Neural progenitor cell (in vitro differentiated cells): ENCODE results near the gene MYOM1. TPM values are rescaled to one million over a fixed set of nuclear protein-coding genes. Genes with fewer than 3 reads are reported as not detected.

Source experiments
- DNase-seq: peaks from one replicate; pipeline ENCODE4 v3.0.0-alpha.2; 2016; ENCODE audit warnings: low spot score
- H2AFZ ChIP-seq: fragments of 200-600 bp; sonication (generic); replicated peaks from 2 replicates; pipeline ENCODE4 v1.6.1; 2016; ENCODE audit warnings: antibody characterized with exemption
- H3F3A ChIP-seq: fragments of 200-600 bp; sonication (generic); 2 replicates; pipeline ENCODE4 v1.6.1; 2016; ENCODE audit warnings: antibody characterized with exemption, low read depth
- H3K27ac ChIP-seq: fragments of 200-600 bp; sonication (generic); 2 replicates; pipeline ENCODE4 v1.5.1; 2016; ENCODE audit warnings: mild to moderate bottlenecking
- H3K27me3 ChIP-seq: fragments of 200-600 bp; sonication (generic); 2 replicates; pipeline ENCODE4 v1.6.1; 2016; ENCODE audit warnings: mild to moderate bottlenecking, moderate library complexity
- H3K36me3 ChIP-seq: fragments of 200-600 bp; sonication (generic); 2 replicates; pipeline ENCODE4 v1.5.1; 2016
- H3K4me1 ChIP-seq: fragments of 200-600 bp; sonication (generic); 2 replicates; pipeline ENCODE4 v1.6.1; 2016; ENCODE audit warnings: mixed run types
- H3K4me2 ChIP-seq: fragments of 200-600 bp; sonication (generic); 2 replicates; pipeline ENCODE4 v1.6.1; 2016
- H3K4me3 ChIP-seq: fragments of 200-600 bp; sonication (generic); 2 replicates; pipeline ENCODE4 v1.5.1; 2016
- H3K79me2 ChIP-seq: fragments of 200-600 bp; sonication (generic); 2 replicates; pipeline ENCODE4 v1.6.1; 2016; ENCODE audit warnings: low read depth
- H3K9ac ChIP-seq: fragments of 200-600 bp; sonication (generic); 2 replicates; pipeline ENCODE4 v1.6.1; 2016
- H3K9me3 ChIP-seq: fragments of 200-600 bp; sonication (generic); 2 replicates; pipeline ENCODE4 v1.5.1; 2016; ENCODE audit warnings: low read depth
- H4K20me1 ChIP-seq: fragments of 200-600 bp; sonication (generic); 2 replicates; pipeline ENCODE4 v1.6.1; 2016; ENCODE audit warnings: low read depth
- H3K27ac Mint-ChIP-seq: 3 replicates; pipeline ENCODE4 v1.8.0; 2021; ENCODE audit warnings: mixed read lengths
- H3K27me3 Mint-ChIP-seq: 2 replicates; pipeline ENCODE4 v1.8.0; 2022; ENCODE audit warnings: low read depth, mild to moderate bottlenecking, inconsistent platforms, moderate library complexity, mixed read lengths; ENCODE audit not compliant: insufficient read depth
- H3K36me3 Mint-ChIP-seq: 3 replicates; pipeline ENCODE4 v1.8.0; 2021; ENCODE audit warnings: mixed read lengths
- H3K4me1 Mint-ChIP-seq: 3 replicates; pipeline ENCODE4 v1.8.0; 2021; ENCODE audit warnings: mixed read lengths
- H3K4me3 Mint-ChIP-seq: 3 replicates; pipeline ENCODE4 v1.8.0; 2021; ENCODE audit warnings: mild to moderate bottlenecking, moderate library complexity, mixed read lengths
- H3K9me3 Mint-ChIP-seq: 3 replicates; pipeline ENCODE4 v1.8.0; 2020; ENCODE audit warnings: mixed read lengths
- CTCF ChIP-seq: fragments of 200-600 bp; sonication (generic); IDR thresholded peaks from 2 replicates; pipeline ENCODE4 v1.5.1; 2017; ENCODE audit warnings: antibody characterized with exemption, mild to moderate bottlenecking
- EZH2 ChIP-seq: fragments of 200-600 bp; sonication (generic); IDR thresholded peaks from 2 replicates; pipeline ENCODE4 v1.6.1; 2017; ENCODE audit warnings: antibody characterized with exemption, mild to moderate bottlenecking, moderate library complexity
- EZH2phosphoT487 ChIP-seq: fragments of 200-600 bp; sonication (generic); IDR thresholded peaks from 2 replicates; pipeline ENCODE4 v1.6.1; 2017; ENCODE audit warnings: antibody characterized with exemption
- total RNA-seq: library from RNA; depleted of rRNA; stranded (reverse); fragments of >200 nt; gene quantifications from 2 replicates; pipeline ENCODE4 v1.2.3, GENCODE V29; 2015; ENCODE audit warnings: low replicate concordance

Gene MYOM1
- total RNA-seq, 1 donor from 2014 or later: 0.45 TPM

- peaks cover 29% of the 10 kb centered on the region for H3K4me1 Mint-ChIP-seq
- H3K4me3 ChIP-seq: no peak overlapping the region
- TF ChIP-seq EZH2phosphoT487: no peak
- TF ChIP-seq EZH2: no peak
- TF ChIP-seq CTCF: no peak
- peaks cover 15% of the 10 kb centered on the region for H3K27me3 Mint-ChIP-seq
- no peak overlapping the region for H2AFZ ChIP-seq
- no peak overlapping the region for H3K4me3 Mint-ChIP-seq
- no peak for DNase-seq
- no peak overlapping the region for H3K27ac Mint-ChIP-seq
- H3K36me3 Mint-ChIP-seq: peaks cover 10% of the 10 kb centered on the region
- no peaks in the 10 kb centered on the region for H3K27me3 ChIP-seq
- H3K9me3 Mint-ChIP-seq: peaks cover 21% of the 10 kb centered on the region
- H3K36me3 ChIP-seq: no peaks in the 10 kb centered on the region
- H3K9me3 ChIP-seq: no peaks in the 10 kb centered on the region
- no peak overlapping the region for H3K4me2 ChIP-seq
- H3F3A ChIP-seq: no peaks in the 10 kb centered on the region
- no peak overlapping the region for H3K9ac ChIP-seq
- H4K20me1 ChIP-seq: no peaks in the 10 kb centered on the region
- H3K4me1 ChIP-seq: peaks cover 7% of the 10 kb centered on the region
- no peaks in the 10 kb centered on the region for H3K79me2 ChIP-seq
- H3K27ac ChIP-seq: no peak overlapping the region
Observed at GRCh38 chr18:3055816-3056215, 164.0 kb downstream of the MYOM1 start.

- Histone ChIP-seq H4K20me1 (no peaks in the 10 kb centered on the region), H3K9ac (no peak overlapping the region), H3K27me3 (no peaks in the 10 kb centered on the region), H3K36me3 (no peaks in the 10 kb centered on the region), H3K9me3 (no peaks in the 10 kb centered on the region), H3K27ac (no peak overlapping the region), H2AFZ (no peak overlapping the region), H3K4me3 (no peak overlapping the region), H3K4me1 (peaks cover 13% of the 10 kb centered on the region), H3K4me2 (no peak overlapping the region), H3K79me2 (no peaks in the 10 kb centered on the region), H3F3A (no peaks in the 10 kb centered on the region)
- TF ChIP-seq CTCF: no peak
- no peak for TF ChIP-seq EZH2
- TF ChIP-seq EZH2phosphoT487: no peak
- H3K36me3 Mint-ChIP-seq: peaks cover 10% of the 10 kb centered on the region
- peaks cover 21% of the 10 kb centered on the region for H3K9me3 Mint-ChIP-seq
- peaks cover 14% of the 10 kb centered on the region for H3K27me3 Mint-ChIP-seq
- peaks cover 31% of the 10 kb centered on the region for H3K4me1 Mint-ChIP-seq
- no peak overlapping the region for H3K4me3 Mint-ChIP-seq
- DNase-seq: no peak
- H3K27ac Mint-ChIP-seq: no peak overlapping the region
Observed at GRCh38 chr18:3055186-3055728, 164.5 kb downstream of the MYOM1 start.

- Mint-ChIP-seq H3K36me3 (peaks cover 10% of the 10 kb centered on the region), H3K4me1 (peaks cover 31% of the 10 kb centered on the region), H3K27me3 (peaks cover 13% of the 10 kb centered on the region), H3K9me3 (peaks cover 21% of the 10 kb centered on the region), H3K4me3 (no peak overlapping the region), H3K27ac (no peak overlapping the region)
- no peak for DNase-seq
- Histone ChIP-seq H4K20me1 (no peaks in the 10 kb centered on the region), H3K4me1 (peaks cover 14% of the 10 kb centered on the region), H3K4me2 (no peak overlapping the region), H3F3A (no peaks in the 10 kb centered on the region), H3K9me3 (no peaks in the 10 kb centered on the region), H3K9ac (no peak overlapping the region), H3K4me3 (no peak overlapping the region), H3K79me2 (no peaks in the 10 kb centered on the region), H3K27me3 (no peaks in the 10 kb centered on the region), H3K27ac (no peak overlapping the region), H3K36me3 (no peaks in the 10 kb centered on the region), H2AFZ (no peak overlapping the region)
- TF ChIP-seq CTCF: no peak
- TF ChIP-seq EZH2: no peak
Observed at GRCh38 chr18:3054780-3055179, 165.0 kb downstream of the MYOM1 start.
